Activated CD4-positive, alpha-beta T cell treated with anti-CD3 and anti-CD28 coated beads for 36 hours (primary cell): ENCODE data around the gene CYP2A7. TPM values are rescaled to one million over a fixed set of nuclear protein-coding genes. Genes with fewer than 3 reads are reported as not detected.
A peak's percentile ranks its signal among the peaks of the same experiment; 100 is the strongest.
"Not testable (repeated sequence)": the region's sequence is repeated elsewhere in the genome, so short reads cannot be mapped to it uniquely, and the experiment has no call there.

ENCODE experiments used
- ATAC-seq: fragments of 200-7000 bp; cut with Tn5 transposase; one replicate; pipeline ENCODE4 v1.10.0; 2021; ENCODE audit warnings: mild to moderate bottlenecking, moderate library complexity
- CTCF ChIA-PET: fragments of 350-600 bp; sonication (Branson Sonifier 250); formaldehyde crosslinking; loops from one replicate; lab custom pipeline; 2021; ENCODE audit warnings: antibody characterized with exemption; lab: Charles Lee
- POLR2A ChIA-PET: fragments of 350-600 bp; sonication (Branson Sonifier 250); formaldehyde crosslinking; loops from one replicate; lab custom pipeline; 2021; ENCODE audit warnings: antibody characterized with exemption, inconsistent platforms; lab: Charles Lee
- DNase-seq: peaks from one replicate; pipeline ENCODE4 v3.0.0-alpha.2; 2020
- H3K27ac Mint-ChIP-seq: one replicate; pipeline ENCODE4 v1.8.0; 2021; ENCODE audit warnings: mixed read lengths
- H3K27me3 Mint-ChIP-seq: one replicate; pipeline ENCODE4 v1.8.0; 2021; ENCODE audit warnings: mixed read lengths
- H3K36me3 Mint-ChIP-seq: one replicate; pipeline ENCODE4 v1.8.0; 2021; ENCODE audit warnings: low read depth, mixed read lengths
- H3K4me1 Mint-ChIP-seq: one replicate; pipeline ENCODE4 v1.8.0; 2021; ENCODE audit warnings: mixed read lengths
- H3K4me3 Mint-ChIP-seq: one replicate; pipeline ENCODE4 v1.8.0; 2021; ENCODE audit warnings: mild to moderate bottlenecking, moderate library complexity, mixed read lengths
- H3K9me3 Mint-ChIP-seq: one replicate; pipeline ENCODE4 v1.8.0; 2021; ENCODE audit warnings: low read depth, mixed read lengths
- intact Hi-C, 2 experiments: fragments of 100-400 bp; cut with DNase I in 1 of 2; cut with micrococcal nuclease in 1 of 2; formaldehyde crosslinking; loops; one replicate each; pipeline versions ENCODE4 v1.14.2 to v1.15.1; 2022 to 2024; cut with DNase I, micrococcal nuclease
- total RNA-seq, 2 experiments: library from RNA; stranded (reverse); gene quantifications; one replicate each; pipeline ENCODE4 v1.2.3, GENCODE V29; 2021

The CYP2A7 gene
- total RNA-seq, 2 experiments from 2014 or later, result not detected

DNA sequence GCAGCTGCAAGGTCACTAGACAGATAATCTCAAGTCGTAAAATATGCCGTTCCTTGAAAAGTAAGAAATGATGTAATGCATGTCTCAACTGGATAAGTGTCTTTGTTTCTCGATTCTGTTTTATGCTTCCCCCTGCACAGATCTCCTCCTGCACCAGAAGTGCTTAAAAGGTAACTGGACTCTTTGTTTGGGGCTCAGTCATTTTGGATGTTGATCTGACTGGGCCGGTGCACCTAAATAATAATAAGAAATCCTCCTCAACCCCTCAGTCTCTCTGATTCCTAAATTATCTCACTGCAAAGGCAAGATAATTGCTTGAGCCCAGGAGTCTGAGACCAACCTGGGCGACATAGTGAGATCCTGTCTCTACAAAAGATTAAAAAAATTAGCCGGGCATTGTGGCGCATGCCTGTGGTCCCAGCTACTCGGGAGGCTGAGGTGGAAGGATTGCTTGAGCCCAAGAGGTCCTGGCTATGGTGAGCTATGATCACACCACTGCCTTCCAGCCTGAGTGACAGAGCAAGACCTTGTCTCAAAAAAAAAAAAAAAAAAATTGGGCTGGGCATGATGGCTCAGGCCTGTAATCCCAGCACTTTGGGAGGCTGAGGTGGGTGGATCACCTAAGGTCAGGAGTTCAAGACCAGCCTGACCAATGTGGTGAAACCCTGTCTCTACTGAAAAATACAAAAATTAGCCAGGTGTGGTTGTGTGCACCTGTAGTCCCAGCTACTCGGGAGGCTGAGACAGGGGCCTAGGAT lies 17.1 kb downstream of the CYP2A7 start:
- H3K27ac Mint-ChIP-seq, H3K9me3 Mint-ChIP-seq, H3K36me3 Mint-ChIP-seq, CTCF ChIA-PET, intact Hi-C loops, H3K4me3 Mint-ChIP-seq, POLR2A ChIA-PET, H3K4me1 Mint-ChIP-seq, ATAC-seq, DNase-seq: not testable (repeated sequence)
- H3K27me3 Mint-ChIP-seq, result peaks cover 10% of the 10 kb centered on the region

DNA sequence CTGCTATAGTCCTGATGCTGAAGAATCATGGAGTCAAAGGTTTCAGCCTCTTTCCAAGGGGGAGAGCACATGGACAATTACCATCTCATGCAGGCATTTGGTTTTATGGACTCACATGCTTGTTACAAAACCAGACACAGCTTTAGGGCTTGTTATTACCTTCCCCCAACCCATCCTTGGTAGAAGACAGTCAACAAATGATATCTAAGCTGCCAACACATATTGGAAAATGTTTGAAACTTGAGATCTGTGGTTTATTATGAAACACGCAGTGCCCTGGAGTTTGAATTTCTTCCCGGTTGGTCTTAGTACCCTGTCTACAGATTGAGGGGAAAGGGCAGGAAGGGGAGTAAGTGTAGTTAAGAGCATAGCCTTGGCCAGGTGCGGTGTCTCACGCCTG lies 19.2 kb downstream of the CYP2A7 start:
- DNase-seq (no peak), ATAC-seq (no peak)
- Mint-ChIP-seq H3K36me3 (no peaks in the 10 kb centered on the region), H3K27ac (no peak overlapping the region), H3K27me3 (peaks cover 10% of the 10 kb centered on the region), H3K4me1 (no peaks in the 10 kb centered on the region), H3K9me3 (no peaks in the 10 kb centered on the region), H3K4me3 (no peak overlapping the region)
- ChIA-PET CTCF (interaction anchor here (0.5 kb wide), 1 partner anchor 114 kb away, joined by 3 read pairs; no protein-coding TSS in a partner anchor), POLR2A (no interaction called here)
- intact Hi-C loops, result no loop called here

DNA sequence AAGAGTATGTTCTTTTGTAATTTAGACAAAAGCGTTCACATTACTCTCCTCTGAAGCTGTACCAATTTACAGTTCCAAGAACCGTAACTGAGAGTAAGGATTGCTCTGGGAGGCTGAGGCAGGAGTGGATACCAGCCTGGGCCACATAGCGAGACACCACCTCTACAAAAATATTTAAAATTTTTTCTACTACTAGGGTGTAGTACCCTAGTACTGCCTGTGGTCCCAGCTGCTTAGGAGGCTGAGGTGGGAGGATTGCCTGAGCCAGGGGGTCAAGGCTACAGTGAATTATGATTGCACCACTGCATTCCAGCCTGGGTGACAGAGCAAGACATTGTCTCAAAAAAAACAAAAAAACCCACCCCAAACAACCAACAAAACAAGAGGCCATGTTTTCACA lies 19.7 kb downstream of the CYP2A7 start:
- no peaks in the 10 kb centered on the region for H3K9me3 Mint-ChIP-seq
- ChIA-PET POLR2A (no interaction called here), CTCF (interaction anchor here (0.5 kb wide), 1 partner anchor 115 kb away, joined by 3 read pairs; no protein-coding TSS in a partner anchor)
- DNase-seq (no peak), ATAC-seq (no peak)
- H3K27ac Mint-ChIP-seq, result no peak overlapping the region
- H3K36me3 Mint-ChIP-seq, result no peaks in the 10 kb centered on the region
- no peaks in the 10 kb centered on the region for H3K4me1 Mint-ChIP-seq
- intact Hi-C loops, result no loop called here
- peaks cover 10% of the 10 kb centered on the region for H3K27me3 Mint-ChIP-seq
- H3K4me3 Mint-ChIP-seq, result no peak overlapping the region

DNA sequence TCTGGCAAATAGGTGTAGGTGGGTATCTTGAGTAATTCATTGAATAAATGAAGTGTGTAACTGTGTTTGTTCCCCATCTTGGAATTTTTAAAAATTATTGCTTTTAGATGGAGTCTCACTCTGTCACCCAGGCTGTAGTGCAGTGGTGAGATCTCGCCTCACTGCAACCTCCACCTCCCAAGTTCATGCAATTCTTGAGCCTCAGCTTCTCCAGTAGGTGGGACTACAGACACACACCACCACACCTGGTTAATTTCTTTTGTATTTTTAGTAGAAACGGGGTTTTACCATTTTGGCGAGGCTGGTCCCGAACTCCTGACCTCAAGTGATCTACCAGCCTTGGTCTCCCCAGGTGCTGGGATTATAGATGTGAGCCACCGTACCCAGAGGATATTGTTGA lies 23.9 kb downstream of the CYP2A7 start:
- ATAC-seq, result no peak
- Mint-ChIP-seq H3K4me3 (no peak overlapping the region), H3K9me3 (no peaks in the 10 kb centered on the region), H3K4me1 (no peaks in the 10 kb centered on the region), H3K36me3 (no peaks in the 10 kb centered on the region), H3K27me3 (peaks cover 2% of the 10 kb centered on the region), H3K27ac (no peak overlapping the region)
- intact Hi-C loops, result no loop called here
- ChIA-PET CTCF (interaction anchor here (0.6 kb wide), 1 partner anchor 149 kb away, joined by 3 read pairs; no protein-coding TSS in a partner anchor), POLR2A (no interaction called here)
- no peak for DNase-seq

DNA sequence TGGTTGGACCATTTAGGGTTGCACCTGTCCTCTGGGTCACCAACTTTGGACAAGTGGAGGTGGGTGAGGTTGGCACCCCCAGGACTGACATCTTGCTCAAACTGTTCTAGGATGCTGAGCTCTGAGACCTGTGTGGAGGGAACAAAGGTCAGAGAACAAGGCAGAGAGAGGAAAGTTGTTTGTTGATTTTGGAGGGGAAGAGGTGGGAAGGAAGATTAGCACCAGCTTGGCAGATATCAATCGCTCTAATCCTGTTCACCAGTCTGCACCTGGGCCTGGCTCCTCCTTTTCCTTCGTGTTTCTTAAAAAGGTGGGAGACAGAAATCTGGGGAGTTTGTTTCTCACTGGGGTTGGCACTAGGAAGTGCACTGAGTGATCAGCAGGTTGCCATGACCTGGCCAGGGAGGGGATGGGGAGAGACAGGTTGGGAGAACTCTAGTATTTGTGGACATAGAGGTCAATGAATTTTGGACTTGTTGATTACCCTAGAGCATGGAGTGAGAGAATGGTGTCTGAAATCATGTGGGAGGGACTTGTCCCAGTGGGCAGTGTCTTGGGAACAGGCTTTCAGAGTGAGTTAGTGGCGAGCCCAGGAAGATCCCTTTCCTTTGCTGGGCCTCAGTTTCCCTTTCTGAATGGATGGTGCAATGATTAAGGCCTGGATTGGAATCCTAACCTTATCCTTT lies 29.4 kb downstream of the CYP2A7 start:
- POLR2A ChIA-PET, intact Hi-C loops: not testable (repeated sequence)

GRCh38 chr19:40850277-40850676 lies 31.8 kb downstream of the CYP2A7 start, which contains the start of gene CYP2A6:
TSS of gene CYP2A6 (minus strand) at chr19:40850447. CDS start at chr19:40850426, 21 bp downstream.
- POLR2A ChIA-PET, DNase-seq, H3K36me3 Mint-ChIP-seq, CTCF ChIA-PET, H3K27ac Mint-ChIP-seq, ATAC-seq, H3K4me3 Mint-ChIP-seq, intact Hi-C loops, H3K9me3 Mint-ChIP-seq: not testable (repeated sequence)
- H3K27me3 Mint-ChIP-seq, result peaks cover 36% of the 10 kb centered on the region
- peaks cover 15% of the 10 kb centered on the region for H3K4me1 Mint-ChIP-seq

More for the DNA sequence above, 29.4 kb downstream of the CYP2A7 start:
- H3K9me3 Mint-ChIP-seq, H3K36me3 Mint-ChIP-seq, ATAC-seq, CTCF ChIA-PET, H3K4me3 Mint-ChIP-seq, H3K27ac Mint-ChIP-seq, DNase-seq: not testable (repeated sequence)
- Mint-ChIP-seq H3K27me3 (peaks cover 28% of the 10 kb centered on the region), H3K4me1 (peaks cover 13% of the 10 kb centered on the region)

DNA sequence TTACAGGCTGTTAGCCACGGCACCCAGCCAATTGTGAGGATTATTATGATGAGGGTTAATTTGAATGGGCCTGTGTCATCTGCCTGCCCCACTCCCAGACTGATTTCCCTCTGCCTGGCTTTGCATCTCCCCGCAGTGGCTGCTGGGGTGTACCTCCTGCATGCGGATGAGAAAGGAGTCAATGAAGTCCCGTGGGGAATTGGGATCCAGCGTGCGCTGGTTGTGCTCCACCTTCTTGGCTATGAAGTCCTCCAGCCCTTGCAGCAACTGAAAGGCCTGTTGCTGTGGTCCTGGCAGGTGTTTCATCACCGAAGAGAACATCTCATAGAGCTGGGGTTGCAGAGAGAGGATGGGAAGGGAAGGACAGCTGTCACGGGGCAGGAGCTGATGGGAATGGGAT lies 35.3 kb downstream of the CYP2A7 start:
- H3K9me3 Mint-ChIP-seq, POLR2A ChIA-PET, CTCF ChIA-PET, H3K4me3 Mint-ChIP-seq, DNase-seq, H3K36me3 Mint-ChIP-seq, H3K27ac Mint-ChIP-seq, ATAC-seq: not testable (repeated sequence)
- Mint-ChIP-seq H3K27me3 (peaks cover 37% of the 10 kb centered on the region), H3K4me1 (peaks cover 31% of the 10 kb centered on the region)
- intact Hi-C loops, result loop anchor here (10.0 kb wide), 1 partner anchor 298 kb away; no protein-coding TSS in a partner anchor

DNA sequence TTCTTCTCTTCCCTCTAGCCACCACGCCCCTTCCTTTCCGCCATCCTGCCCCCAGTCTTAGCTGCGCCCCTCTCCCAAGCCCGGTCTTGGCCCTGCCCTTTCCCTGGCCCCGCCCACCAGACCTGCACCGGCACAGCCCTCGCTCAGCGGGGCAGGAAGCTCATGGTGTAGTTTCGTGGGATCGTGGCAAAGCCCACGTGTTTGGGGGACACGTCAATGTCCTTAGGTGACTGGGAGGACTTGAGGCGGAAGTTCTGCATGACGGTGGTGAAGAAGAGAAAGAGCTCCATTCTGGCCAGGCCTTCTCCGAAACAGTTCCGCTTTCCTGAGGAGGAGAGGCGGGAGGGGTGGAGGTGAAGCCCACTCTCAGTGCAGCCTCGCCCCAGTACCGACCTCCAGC lies 38.4 kb downstream of the CYP2A7 start:
- Mint-ChIP-seq H3K4me1 (peaks cover 25% of the 10 kb centered on the region), H3K27ac (peak overlapping the region; percentile 71), H3K27me3 (peaks cover 15% of the 10 kb centered on the region), H3K4me3 (peak overlapping the region; percentile 27)
- H3K9me3 Mint-ChIP-seq, H3K36me3 Mint-ChIP-seq, CTCF ChIA-PET: not testable (repeated sequence)
- peak; percentile 100 for ATAC-seq
- intact Hi-C loops, result loop anchor here (1.0 to 10.0 kb wide), 3 partner anchors 32 to 301 kb away; no protein-coding TSS in a partner anchor
- DNase-seq, result peak; percentile 79
- POLR2A ChIA-PET, result interaction anchor here (0.6 kb wide), 1 partner anchor 158 kb away, joined by 3 read pairs; no protein-coding TSS in a partner anchor

- POLR2A ChIA-PET, result interaction anchor here (0.6 kb wide), 1 partner anchor 157 kb away, joined by 3 read pairs; no protein-coding TSS in a partner anchor
- intact Hi-C loops, result loop anchor here (1.0 to 10.0 kb wide), 3 partner anchors 32 to 302 kb away; no protein-coding TSS in a partner anchor
- ATAC-seq, result peak; percentile 17
- CTCF ChIA-PET, DNase-seq, H3K9me3 Mint-ChIP-seq, H3K36me3 Mint-ChIP-seq: not testable (repeated sequence)
- Mint-ChIP-seq H3K27ac (peak overlapping the region; percentile 71), H3K27me3 (peaks cover 14% of the 10 kb centered on the region), H3K4me3 (peak overlapping the region; percentile 27), H3K4me1 (peaks cover 21% of the 10 kb centered on the region)
These were observed 38.9 kb downstream of the CYP2A7 start for GRCh38 chr19:40842997-40843652.

- H3K36me3 Mint-ChIP-seq, DNase-seq, CTCF ChIA-PET, H3K9me3 Mint-ChIP-seq, POLR2A ChIA-PET, H3K4me3 Mint-ChIP-seq, H3K27me3 Mint-ChIP-seq, ATAC-seq, H3K27ac Mint-ChIP-seq: not testable (repeated sequence)
- intact Hi-C loops, result loop anchor here (5.0 to 10.0 kb wide), 2 partner anchors 35 to 303 kb away; no protein-coding TSS in a partner anchor
- peaks cover 16% of the 10 kb centered on the region for H3K4me1 Mint-ChIP-seq
These were observed 40.0 kb downstream of the CYP2A7 start for GRCh38 chr19:40842012-40842411.

- POLR2A ChIA-PET, intact Hi-C loops, H3K36me3 Mint-ChIP-seq: not testable (repeated sequence)
These were observed 43.6 kb downstream of the CYP2A7 start for GRCh38 chr19:40838477-40838876.

More at GRCh38 chr19:40838477-40838876, 43.6 kb downstream of the CYP2A7 start:
- not testable (repeated sequence) for ATAC-seq, H3K9me3 Mint-ChIP-seq, H3K4me1 Mint-ChIP-seq, H3K27ac Mint-ChIP-seq, H3K4me3 Mint-ChIP-seq, H3K27me3 Mint-ChIP-seq, DNase-seq
- CTCF ChIA-PET, result interaction anchor here (1.2 kb wide), 1 partner anchor 282 kb away, joined by 3 read pairs; no protein-coding TSS in a partner anchor
